GM12892 (cell line): Measurements from ENCODE around the gene RNF13.

Experiments used
- DNase-seq: peaks from one replicate; pipeline ENCODE4 v3.0.0; 2011; ENCODE audit not compliant: insufficient read length
- FAIRE-seq: peaks from 2 replicates; lab custom pipeline; 2011; peaks lifted over from hg19 to GRCh38; lab: Jason Lieb, UNC
- POLR2A ChIP-seq: IDR thresholded peaks from 2 replicates; pipeline ENCODE4 v1.6.1; 2011; ENCODE audit warnings: low read depth, low read length, control low read depth
- POLR2AphosphoS5 ChIP-seq: IDR thresholded peaks from 2 replicates; pipeline ENCODE4 v1.6.1; 2011; ENCODE audit warnings: low read depth, low read length, control low read depth
- TAF1 ChIP-seq: IDR thresholded peaks from 2 replicates; pipeline ENCODE4 v1.6.1; 2011; ENCODE audit warnings: low read depth, mild to moderate bottlenecking, control low read depth, low read length, borderline replicate concordance

The RNF13 gene

GRCh38 chr3:149947231-149947630 is 134.2 kb downstream of the RNF13 start:
- no peak for FAIRE-seq
- DNase-seq, result no peak
- no peak for TF ChIP-seq TAF1
- no peak for TF ChIP-seq POLR2AphosphoS5

- no peak for DNase-seq
Observed at GRCh38 chr3:149949181-149949580, 136.2 kb downstream of the RNF13 start.

GRCh38 chr3:149954812-149955211 is 141.8 kb downstream of the RNF13 start:
- no peak for TF ChIP-seq POLR2AphosphoS5
- no peak for TF ChIP-seq POLR2A
- no peak for TF ChIP-seq TAF1

More at GRCh38 chr3:149949181-149949580, 136.2 kb downstream of the RNF13 start:
- no peak for TF ChIP-seq POLR2A
- no peak for TF ChIP-seq TAF1
- no peak for TF ChIP-seq POLR2AphosphoS5
- FAIRE-seq, result no peak

GRCh38 chr3:149955449-149955848 is 142.4 kb downstream of the RNF13 start:
- TF ChIP-seq POLR2A (no peak), TAF1 (no peak), POLR2AphosphoS5 (no peak)
- DNase-seq, result no peak
- FAIRE-seq, result no peak

More at GRCh38 chr3:149954812-149955211, 141.8 kb downstream of the RNF13 start:
- DNase-seq (no peak), FAIRE-seq (no peak)

GRCh38 chr3:149957361-149958125 is 144.5 kb downstream of the RNF13 start:
- DNase-seq, result no peak
- no peak for TF ChIP-seq POLR2A
- TF ChIP-seq TAF1, result no peak
- no peak for TF ChIP-seq POLR2AphosphoS5

GRCh38 chr3:149958171-149958796 is 145.3 kb downstream of the RNF13 start:
- DNase-seq (no peak), FAIRE-seq (no peak)
- TF ChIP-seq TAF1 (no peak), POLR2A (no peak), POLR2AphosphoS5 (no peak)

More at GRCh38 chr3:149957361-149958125, 144.5 kb downstream of the RNF13 start:
- FAIRE-seq, result no peak

- DNase-seq, result no peak
- no peak for FAIRE-seq
- TF ChIP-seq TAF1 (no peak), POLR2A (no peak), POLR2AphosphoS5 (no peak)
Observed at GRCh38 chr3:149959443-149959842, 146.4 kb downstream of the RNF13 start.

GRCh38 chr3:149963485-149963884 is 150.5 kb downstream of the RNF13 start:
- FAIRE-seq (no peak), DNase-seq (no peak)
- TF ChIP-seq POLR2AphosphoS5, result no peak
- no peak for TF ChIP-seq POLR2A
- TF ChIP-seq TAF1, result no peak

- FAIRE-seq (no peak), DNase-seq (no peak)
- TF ChIP-seq POLR2AphosphoS5, result no peak
- TF ChIP-seq POLR2A, result no peak
- no peak for TF ChIP-seq TAF1
Observed at GRCh38 chr3:149964291-149964690, 151.3 kb downstream of the RNF13 start.

- TF ChIP-seq POLR2A (no peak), POLR2AphosphoS5 (no peak), TAF1 (no peak)
- DNase-seq (no peak), FAIRE-seq (no peak)
Observed at GRCh38 chr3:149965278-149965677, 152.3 kb downstream of the RNF13 start.

GRCh38 chr3:149967086-149967685 is 154.2 kb downstream of the RNF13 start:
- no peak for FAIRE-seq
- DNase-seq, result no peak
- no peak for TF ChIP-seq POLR2AphosphoS5
- no peak for TF ChIP-seq POLR2A
- TF ChIP-seq TAF1, result no peak
